Measurements from ENCODE around the gene CFAP53. TPM values are rescaled to one million over a fixed set of nuclear protein-coding genes. Genes with fewer than 3 reads are reported as not detected.

CFAP53 gene
- total RNA-seq, 1 experiment from 2014 or later, result 0.15 TPM

- TF ChIP-seq CTCF (conservative IDR thresholded peaks at IDR 0.05), result 0 out of 3 replicates have a peak, but pooled peaks have one; percentile 15
- H3K4me1 Mint-ChIP-seq, result peaks cover 11% of the 10 kb centered on the region in 2 experiments
- no CpG with 5 or more reads among the region's 3 CpGs for WGBS (ENCODE audit: extremely low coverage, insufficient read length, low lambda C conversion rate)
- H3K9me3 Mint-ChIP-seq, result no peaks in the 10 kb centered on the region
- Histone ChIP-seq H4K91ac (ENCODE audit: insufficient read length, low read depth, low read length) (no peak overlapping the region), H3K4me1 (ENCODE audit: insufficient read depth, low read length) (no peaks in the 10 kb centered on the region; the same call in 1 of the 2 replicates), H3K9ac (ENCODE audit: extremely low read depth, insufficient read length, low read length) (no peak overlapping the region), H2BK15ac (ENCODE audit: low read depth, low read length) (no peak overlapping the region), H2BK20ac (ENCODE audit: low read depth, low read length, poor library complexity, severe bottlenecking) (no peak overlapping the region), H4K20me1 (ENCODE audit: control insufficient read depth, insufficient read depth, insufficient read length) (no peaks in the 10 kb centered on the region), H3K27me3 (ENCODE audit: insufficient read depth, low read length) (peaks cover 8% of the 10 kb centered on the region; the same call in 1 of the 2 replicates), H2BK120ac (ENCODE audit: low read depth, low read length, poor library complexity, severe bottlenecking) (no peak overlapping the region), H2BK5ac (ENCODE audit: insufficient read length, low read length) (no peak overlapping the region), H3K4ac (ENCODE audit: low read depth, low read length) (no peak overlapping the region), H4K8ac (replicated peaks; ENCODE audit: insufficient read length, low read depth, low read length) (no peak overlapping the region), H3K23me2 (ENCODE audit: insufficient read length, low read depth, low read length, poor library complexity, severe bottlenecking) (no peaks in the 10 kb centered on the region), H3T11ph (ENCODE audit: low read length) (no peak overlapping the region), H2AFZ (ENCODE audit: low read length) (no peak overlapping the region), H3K79me1 (ENCODE audit: insufficient read depth, low read depth, low read length, poor library complexity, severe bottlenecking) (no peaks in the 10 kb centered on the region), H3K23ac (ENCODE audit: insufficient read length, low read depth, low read length) (no peak overlapping the region), H4K5ac (ENCODE audit: insufficient read length, low read depth, low read length) (no peak overlapping the region), H3K9me3 (ENCODE audit: control insufficient read depth, low read depth, low read length) (no peaks in the 10 kb centered on the region), H2BK12ac (ENCODE audit: insufficient read length, low read depth, low read length) (no peak overlapping the region), H3K27ac (ENCODE audit: insufficient read length, low read depth, low read length) (no peak overlapping the region), H3K79me2 (ENCODE audit: insufficient read depth, low read length) (no peaks in the 10 kb centered on the region), H3K18ac (ENCODE audit: insufficient read length, low read depth, low read length) (no peak overlapping the region), H2AK5ac (ENCODE audit: insufficient read length, low read length) (no peak overlapping the region), H3K14ac (ENCODE audit: insufficient read depth, low read length) (no peak overlapping the region), H3K4me2 (ENCODE audit: insufficient read depth, insufficient read length, low read length) (no peak overlapping the region), H3K56ac (ENCODE audit: insufficient read length, low read depth, low read length) (no peak overlapping the region)
- no peak overlapping the region for H3K4me3 Mint-ChIP-seq
- H3K27me3 Mint-ChIP-seq (ENCODE audit: low read depth), result peaks cover 38% of the 10 kb centered on the region
- no peaks in the 10 kb centered on the region for H3K36me3 Mint-ChIP-seq (ENCODE audit: insufficient read depth in 1 of 3, low read depth in 3 of 3)
- no peak for DNase-seq
- H3K27ac Mint-ChIP-seq, result no peak overlapping the region
Measured at GRCh38 chr18:50187659-50188058, 78.6 kb downstream of the CFAP53 start.
